HG02840 (cell line): ENCODE data around the gene CAMKMT.

ENCODE experiments used
- ATAC-seq: cut with Tn5 transposase; IDR thresholded peaks from one replicate; pipeline ENCODE4 v1.9.1; 2021; ENCODE audit warnings: mild to moderate bottlenecking, moderate library complexity, moderate number of reproducible peaks; ENCODE audit not compliant: unreplicated experiment, low FRiP score

CAMKMT gene

DNA sequence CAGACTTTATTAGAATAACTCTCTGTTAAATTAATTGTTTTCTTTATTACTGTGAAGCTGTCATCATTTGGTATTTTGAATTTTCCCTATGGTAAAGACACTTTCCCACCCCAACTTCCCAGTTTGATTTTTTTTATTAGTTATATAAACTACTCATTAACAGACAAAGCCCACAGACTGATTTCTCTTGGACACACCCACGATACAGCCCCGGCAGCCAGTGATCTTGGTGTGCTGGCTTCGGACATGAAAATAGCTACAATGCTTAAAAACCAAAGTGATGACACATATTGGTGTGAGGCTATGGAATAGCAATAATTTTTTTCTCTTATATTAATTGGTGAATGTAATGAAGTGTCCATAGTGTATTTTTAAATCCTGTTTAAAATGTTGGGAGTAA is 354.4 kb downstream of the CAMKMT start:
- ATAC-seq: no peak

DNA sequence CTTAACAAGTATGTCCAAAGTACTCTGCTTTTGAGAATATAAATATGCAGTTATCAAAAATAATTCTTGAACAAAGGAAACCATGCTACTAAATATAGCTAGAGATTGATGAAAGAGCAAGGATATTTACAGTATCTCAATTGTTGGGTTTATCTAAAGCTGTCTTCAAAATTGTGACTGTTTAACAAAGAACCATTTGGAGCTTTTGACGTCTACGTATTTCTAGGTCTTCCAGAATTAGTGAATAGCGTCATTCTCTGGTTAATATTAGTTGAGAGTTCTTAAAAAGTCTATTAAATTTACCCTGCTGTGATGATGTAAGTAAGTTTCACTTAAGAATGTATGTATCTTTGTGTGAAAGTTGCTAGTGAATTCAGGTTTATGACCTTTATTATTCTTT is 356.7 kb downstream of the CAMKMT start:
- no peak for ATAC-seq

DNA sequence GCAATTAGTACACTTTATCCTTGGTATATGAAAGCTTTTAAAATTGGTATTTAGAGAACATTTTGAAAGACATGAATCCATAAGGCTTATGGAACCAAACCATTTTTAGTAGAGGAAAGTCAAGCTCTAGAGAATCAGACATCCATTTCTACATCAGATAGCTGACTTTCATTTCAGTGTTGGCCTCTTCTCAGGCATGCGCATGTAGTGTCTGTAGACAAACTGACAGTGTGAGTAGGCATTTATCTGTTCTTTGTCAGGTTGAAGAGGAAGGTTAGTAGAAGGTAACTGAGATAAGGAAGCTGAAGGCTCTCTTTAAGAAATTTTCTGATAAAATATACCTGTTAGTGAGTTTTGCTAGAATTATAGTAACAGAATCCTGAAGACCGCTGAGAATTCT is 357.8 kb downstream of the CAMKMT start:
- no peak for ATAC-seq

DNA sequence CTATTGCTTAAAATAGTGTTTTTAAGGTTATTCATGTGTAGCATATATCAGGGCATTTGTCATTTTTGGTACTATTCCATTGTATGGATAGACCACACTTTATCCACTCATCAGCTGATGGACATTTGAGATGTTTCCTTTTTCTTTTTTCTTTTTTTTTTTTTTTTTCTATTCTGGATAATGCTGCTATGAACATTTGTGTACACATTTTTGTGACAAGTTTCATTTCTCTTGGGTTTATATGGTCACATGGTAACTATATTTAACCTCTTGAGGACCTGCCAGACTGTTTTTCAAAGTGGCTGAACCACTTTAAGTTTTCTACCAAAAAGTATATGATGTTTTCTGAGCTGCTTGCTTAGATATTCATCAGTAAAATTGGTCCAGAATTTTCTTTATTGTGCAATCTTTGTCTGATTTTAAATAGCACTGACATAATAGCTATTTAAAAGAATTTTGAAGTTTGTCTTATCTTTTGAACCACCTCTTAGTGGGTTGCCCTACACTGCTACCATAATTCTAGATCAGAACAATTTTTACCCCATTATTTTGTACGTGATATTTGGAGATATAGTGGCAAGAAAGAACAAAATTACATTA is 360.4 kb downstream of the CAMKMT start:
- no peak for ATAC-seq

DNA sequence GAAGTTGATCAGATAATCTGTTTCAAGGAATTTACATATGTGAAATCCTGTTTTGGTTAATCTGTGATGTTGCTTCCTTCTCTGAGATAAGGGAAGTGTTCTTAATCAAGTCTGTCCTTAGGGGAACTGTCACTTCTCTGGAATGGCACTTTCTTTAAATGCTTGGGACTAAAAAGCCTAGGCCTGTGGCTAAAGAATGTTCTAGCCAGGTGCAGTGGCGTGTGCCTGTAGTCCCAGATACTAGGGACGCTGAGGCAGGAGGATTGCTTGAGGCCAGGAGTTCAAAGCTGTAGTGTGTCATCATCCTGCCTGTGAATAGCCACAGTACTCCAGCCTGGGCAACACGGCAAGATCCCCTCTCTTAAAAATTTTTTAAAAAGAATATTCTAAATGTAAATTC is 362.2 kb downstream of the CAMKMT start:
- no peak for ATAC-seq

DNA sequence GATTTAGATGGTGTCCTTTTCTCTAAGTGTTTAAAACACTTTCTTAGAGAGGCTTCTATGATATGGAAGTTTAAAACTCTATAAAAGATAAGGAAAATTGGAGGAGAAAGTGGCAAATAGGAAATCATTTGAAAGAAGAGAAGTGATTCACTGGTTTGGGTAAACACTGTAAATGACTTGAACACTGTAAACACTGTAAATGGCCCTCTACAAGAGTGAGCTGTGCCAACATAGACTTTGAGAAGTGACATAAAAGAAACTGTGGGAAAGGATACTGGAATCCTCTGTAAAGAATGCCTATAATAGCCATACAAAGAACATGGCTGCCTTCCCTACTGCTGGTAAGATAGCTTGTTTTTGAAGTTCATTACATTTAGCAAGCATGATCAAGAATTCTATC is 368.8 kb downstream of the CAMKMT start:
- no peak for ATAC-seq

DNA sequence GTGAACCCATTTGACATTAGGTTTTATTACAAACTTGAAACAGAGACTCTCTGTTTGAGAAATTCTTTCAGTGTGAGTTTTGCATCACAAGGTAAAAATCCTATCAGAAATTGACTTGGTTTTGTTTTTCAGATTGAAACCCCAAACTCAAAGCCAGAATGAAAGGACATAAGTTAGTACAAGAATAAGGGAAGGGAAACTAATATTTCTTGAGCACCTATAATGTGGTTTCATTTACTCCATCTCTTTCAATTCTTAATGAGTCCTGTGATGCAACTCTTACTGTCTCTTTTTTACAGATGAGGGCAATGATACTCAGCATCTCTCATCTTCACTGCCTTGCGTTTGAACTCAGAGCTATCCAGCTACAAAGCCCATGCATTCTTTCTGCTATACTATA is 369.8 kb downstream of the CAMKMT start:
- peak; percentile 74 for ATAC-seq

DNA sequence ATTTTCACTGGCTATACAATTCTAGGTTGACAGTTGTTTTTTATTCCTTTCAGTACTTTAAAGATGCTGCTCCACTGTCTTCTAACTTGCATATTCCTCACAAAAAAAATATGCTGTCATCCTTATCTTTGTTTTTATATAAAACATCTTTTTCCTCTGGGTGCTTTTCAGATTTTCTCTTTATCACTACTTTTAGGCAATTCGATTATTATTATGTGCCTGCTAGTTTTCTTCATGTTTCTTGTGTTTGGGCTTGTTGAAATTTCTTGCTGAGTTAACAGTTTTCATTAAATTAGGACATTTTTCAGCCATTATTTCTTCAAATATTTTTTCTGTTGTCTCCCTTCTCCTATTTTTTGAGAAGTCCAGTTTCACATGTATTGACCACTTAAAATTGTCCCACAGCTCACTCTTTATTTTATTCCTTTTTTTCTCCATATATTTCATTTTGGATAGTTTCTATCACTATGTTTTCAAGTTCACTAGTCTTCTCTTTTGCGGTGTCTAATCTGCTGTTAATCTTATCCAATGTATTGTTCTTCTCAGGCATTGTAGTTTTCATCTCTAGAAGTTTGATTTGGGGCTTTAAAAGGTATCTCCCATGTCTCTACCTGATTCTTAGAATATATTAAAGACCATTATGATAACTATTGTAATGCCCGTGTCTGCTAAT is 374.7 kb downstream of the CAMKMT start:
- ATAC-seq: no peak

DNA sequence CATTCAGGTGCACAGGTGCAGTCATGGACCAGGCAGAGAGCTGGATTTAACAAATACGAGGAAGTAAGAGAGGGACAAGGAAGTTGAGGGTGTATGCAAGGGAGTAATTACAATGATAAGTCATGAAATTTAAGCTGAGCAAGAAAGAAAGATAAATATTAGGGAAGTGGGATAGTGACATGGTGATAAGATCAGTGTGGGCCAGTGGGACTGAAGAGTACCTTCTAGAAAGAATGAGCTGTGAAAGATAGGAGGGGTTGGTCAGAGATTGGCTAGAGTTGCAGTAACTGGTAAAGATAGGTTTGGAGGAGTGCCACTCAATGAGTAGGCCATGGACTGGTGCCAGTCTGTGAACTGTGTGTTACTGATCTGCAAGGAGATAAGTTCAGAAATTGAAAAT is 378.9 kb downstream of the CAMKMT start:
- no peak for ATAC-seq

DNA sequence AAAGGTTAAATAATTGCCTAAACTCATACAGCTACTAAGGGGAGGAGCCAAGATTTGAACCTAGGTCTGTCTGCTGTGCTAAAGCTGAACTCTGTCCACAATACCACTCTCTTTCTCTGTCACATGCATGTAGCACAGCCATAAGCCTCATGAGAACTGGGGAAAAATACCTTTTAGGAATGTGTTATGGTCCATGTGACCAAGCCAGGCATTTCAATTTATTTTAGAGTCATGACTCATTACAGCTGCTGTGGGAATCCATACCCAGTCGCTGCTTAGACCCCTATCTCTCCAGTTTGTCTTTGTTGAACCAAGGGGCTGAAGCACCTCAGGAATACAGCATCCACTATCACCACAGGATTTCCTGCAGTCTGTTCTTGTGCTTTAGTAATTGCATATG is 379.8 kb downstream of the CAMKMT start:
- ATAC-seq: no peak

DNA sequence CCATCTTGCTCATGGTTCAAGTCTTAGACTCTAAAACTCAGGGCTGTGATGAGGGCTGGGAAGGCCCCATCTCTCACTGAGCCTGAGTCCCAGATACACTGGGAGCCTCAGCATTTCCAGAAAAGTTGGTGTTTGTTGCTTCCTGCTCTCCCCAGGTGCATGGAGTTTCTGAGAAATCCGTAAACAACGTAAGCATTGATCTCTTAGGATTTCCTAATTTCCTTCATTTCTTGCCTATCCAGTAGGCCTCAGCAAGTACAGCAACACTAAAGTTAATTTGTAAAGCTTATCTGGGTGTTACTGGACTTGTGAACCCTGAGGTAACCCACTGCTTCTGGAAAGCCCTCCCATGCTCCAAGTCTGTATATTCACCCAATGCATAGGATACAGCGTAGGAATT is 380.3 kb downstream of the CAMKMT start:
- ATAC-seq: no peak

DNA sequence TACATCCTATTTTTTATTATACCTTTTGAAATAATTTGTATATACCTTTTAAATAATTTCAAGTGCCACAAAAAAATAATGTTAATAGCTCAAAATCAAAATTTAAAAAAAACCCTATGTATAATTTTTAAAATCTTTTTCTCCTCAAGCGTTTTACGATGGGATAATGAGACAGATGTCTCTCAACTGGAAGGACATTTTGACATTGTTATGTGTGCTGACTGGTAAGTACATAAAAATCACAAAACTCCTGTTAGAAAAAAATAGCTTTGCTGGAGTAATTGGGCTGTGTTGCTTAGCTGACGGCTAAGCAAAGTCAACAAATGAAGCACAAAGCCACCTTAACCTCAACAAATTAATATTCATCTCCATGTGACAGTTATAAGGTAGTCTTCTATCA is 381.7 kb downstream of the CAMKMT start:
- ATAC-seq: no peak

DNA sequence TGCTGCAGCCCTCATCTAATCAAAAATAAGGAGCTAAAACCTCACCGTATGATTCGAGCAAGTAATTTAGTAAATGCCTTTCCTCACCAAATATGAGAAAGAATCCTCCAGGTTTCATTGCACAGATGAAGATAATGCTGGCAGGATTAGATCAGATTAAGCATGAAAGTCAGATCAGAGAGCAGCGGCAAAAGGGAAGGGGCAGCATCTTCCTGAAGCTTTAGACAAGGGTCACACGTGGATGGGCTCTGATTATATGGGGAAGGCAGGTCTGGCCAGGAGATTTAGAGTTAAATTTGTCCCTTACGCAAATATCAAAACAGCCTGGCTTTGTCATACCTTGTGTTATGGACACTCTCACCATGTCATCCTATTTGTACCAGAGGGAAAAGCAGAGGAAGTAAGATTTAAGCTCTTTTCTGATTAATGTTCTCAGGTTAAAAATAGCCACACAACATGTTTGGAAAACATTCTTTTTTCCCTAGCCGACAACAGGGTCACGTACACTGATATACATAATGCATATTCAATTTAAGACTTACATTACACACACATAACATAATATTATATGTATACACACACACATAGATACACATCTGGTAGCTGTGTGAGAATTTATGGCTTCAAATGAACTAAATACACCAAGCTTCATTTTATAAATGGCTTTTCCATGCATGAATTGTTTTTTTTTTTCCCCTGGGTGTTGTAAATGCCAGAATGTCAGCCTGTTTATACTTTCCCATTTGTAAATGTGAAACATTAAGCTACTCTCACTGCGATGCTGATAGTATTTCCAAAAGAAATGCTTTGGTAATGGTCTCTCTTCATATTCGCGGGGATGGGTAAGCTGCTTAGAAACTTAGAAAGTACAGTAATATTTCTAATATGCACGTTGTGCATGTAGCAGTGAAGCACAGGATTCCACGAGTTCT is 383.5 kb downstream of the CAMKMT start:
- no peak for ATAC-seq

DNA sequence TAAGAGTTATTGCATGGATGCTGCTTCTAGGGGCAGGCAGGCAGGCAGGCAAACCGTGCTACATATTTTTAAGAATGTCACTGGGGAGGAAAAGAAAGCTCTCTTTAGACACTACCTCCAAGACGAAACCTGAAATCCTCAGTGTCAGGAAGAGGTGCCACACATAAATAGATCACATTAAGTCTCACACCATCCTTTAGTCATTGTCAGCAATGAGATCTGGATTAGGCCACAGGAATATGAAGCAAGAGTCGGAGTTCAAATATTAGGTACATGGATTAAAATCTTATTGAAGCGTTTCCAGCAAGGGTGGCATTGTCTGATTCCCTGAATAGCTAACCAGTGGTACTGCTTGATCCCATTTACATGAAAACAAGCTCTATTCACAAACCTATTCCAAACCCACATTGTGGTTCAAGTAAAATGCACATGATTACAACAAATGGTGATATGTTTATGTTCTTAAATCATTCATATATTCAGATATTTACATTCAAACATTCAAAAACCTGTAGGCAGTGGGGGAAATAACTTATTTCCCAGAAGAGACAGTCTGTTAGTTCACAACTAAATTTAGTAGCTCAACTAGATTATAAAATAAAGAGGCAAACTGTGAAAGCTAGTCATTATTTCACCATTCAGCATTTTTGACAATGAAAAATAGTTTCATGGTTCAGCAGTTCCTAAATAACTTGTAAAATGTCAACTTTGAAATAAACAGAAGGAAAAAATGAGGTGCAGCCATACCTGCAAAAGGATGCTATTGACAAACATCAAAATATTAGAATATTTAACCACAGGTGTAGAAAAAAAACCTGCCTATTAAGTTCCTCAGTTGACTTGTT is 384.4 kb downstream of the CAMKMT start:
- ATAC-seq: no peak

DNA sequence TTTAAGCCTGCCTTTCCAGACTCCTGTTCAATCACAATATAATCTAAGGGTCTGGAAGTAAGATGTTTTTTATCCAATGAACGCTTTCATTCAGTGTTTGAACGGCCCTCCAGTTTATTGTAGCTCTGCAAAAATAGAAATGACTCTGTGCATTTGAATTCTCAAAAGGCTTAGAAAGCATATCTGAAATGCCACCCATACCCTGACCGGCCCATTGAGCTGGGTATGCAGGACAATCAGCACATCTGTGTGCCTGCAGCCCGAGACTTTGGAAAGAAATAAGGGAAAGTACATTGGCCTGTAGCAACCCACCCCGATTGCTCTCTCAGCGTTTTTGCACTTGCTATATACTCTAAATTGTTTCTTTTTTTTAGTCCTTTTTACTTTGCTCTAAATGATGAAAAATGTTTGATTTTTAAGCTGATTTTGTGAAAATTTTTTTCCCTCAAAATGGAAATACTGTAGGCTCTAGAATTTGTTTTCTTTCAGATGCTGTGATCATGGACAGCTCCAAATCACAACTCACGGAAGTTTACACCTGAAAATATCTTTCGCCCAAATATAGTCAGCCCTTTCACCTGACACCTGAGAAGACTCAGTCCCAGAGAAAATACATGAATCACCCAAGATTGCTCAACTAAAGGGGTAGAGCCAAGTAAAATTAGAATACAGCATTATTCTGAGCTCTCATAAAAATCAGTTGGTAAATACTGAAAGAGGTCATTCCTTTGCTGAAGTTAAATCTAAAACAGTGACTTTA is 385.3 kb downstream of the CAMKMT start:
- no peak for ATAC-seq

DNA sequence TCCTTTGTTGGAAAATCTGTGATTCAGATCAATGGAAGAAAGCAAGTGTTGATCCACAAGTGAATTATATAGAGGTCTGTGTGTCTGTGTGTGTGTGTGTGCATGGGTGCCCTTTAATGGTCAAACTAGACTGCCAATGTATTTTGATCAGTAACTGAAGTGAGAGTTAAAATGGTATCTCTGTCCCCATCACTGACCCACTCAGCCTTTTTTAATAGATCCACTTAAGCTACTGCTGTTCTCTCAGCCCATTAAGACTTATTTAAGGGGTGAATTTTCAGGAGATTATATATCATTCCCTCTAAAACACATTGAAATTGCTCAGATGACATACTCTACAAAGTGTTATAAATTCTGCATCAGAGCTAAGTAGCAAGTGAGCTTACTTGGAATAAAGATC is 386.0 kb downstream of the CAMKMT start:
- ATAC-seq: no peak

DNA sequence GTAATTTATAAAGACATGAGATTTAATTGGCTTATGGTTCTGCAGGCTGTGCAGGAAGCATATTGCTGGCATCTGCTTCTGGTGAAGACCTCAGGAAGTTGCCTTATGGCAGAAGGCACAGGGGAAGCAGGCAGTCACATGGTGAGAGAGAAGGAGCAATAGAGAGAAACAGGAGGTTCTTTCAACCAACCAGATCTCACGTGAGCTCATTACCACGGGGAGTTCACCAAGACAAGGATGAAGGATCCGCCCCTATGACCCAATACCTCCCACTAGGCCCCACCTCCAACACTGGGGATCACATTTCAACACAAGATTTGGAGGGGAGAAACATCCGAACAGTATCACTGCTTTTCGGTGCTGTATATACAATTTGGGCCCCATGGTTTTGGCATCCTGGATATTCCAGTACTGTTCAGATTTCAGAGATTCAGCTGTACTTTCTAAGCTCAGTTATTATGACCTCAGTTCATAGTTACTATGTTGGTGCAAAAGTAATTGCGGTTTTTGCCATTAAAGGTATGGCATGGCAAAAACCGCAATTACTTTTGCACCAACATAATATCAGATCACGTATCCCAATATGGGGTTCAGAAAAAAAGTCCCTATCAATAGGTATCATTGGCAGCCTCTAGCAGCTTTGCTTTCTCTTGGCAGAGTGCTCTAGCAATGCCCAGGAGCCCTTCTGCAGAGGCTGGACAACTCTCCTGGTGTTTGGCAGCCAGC is 390.2 kb downstream of the CAMKMT start:
- no peak for ATAC-seq

DNA sequence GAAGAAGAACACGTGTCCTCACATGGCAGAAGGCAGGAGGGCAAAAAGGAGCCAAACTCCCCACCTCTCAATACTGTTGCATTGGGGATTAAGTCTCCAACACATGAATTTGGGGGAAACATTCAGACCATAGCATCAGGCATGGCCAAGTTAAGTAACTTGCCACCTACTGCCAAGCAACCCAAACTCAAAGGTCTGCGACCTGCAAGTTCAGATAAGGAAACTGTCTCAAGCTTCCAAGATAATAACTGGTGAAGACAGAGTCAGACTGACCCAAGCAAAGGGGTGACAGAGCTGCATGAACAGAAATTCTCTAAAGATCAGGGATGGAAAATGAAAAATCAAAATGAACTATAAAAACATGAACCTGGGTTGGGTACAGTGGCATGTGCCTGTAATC is 391.0 kb downstream of the CAMKMT start:
- ATAC-seq: no peak

DNA sequence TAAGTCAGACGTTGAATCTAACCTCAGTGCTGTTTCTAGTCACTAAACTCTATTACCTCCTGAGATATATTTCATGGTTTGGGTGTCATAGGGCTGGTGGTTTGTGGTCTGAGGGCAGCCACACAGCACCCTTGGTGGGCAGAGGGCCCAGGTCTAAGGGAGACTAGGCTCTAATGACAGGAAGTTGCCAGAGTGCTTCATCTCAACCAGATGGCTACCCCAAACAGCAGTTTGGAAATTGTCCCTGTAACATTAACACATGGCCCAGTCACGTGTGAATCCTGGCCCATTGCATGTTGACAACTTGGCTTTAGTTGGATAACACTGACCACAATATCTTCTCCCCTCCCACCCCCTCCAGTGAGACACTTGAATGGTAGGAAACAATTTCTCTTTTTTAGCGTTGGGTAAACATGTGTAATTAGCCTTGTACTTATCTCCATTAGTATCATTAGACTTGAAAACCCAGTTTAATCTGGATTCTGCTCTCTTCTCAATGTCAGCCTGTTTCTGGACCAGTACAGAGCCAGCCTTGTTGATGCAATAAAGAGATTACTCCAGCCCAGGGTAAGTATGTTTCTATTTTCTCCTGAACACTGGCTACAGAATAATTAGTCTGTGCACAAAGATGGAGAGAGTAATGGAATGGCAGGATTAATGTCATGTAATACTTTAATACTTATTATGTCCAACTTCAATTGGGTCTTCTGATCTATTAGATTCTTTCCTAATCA is 392.0 kb downstream of the CAMKMT start:
- no peak for ATAC-seq
